ENCODE data around the gene PIP4K2B. TPM values are rescaled to one million over a fixed set of nuclear protein-coding genes. Genes with fewer than 3 reads are reported as not detected.
"Not testable (repeated sequence)": the region's sequence is repeated elsewhere in the genome, so short reads cannot be mapped to it uniquely, and the experiment has no call there.

Gene PIP4K2B
- total RNA-seq, 1 experiment from 2014 or later: 42.3 TPM

DNA sequence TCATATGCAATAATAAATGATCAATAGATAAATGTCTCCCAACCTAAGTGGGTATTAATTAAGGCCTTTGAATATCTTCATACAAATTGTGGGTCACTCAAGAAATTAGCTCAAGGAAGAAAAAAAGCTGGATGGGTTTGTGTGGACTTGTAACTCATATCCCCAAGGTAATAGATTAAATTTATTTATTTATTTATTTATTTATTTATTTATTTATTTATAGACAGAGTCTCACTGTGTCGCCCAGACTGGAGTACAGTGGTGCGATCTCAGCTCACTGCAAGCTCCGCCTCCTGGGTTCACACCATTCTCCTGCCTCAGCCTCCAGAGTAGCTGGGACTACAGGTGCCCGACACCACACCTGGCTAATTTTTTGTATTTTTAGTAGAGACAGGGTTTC is 11.4 kb downstream of the PIP4K2B start:
- POLR2A ChIA-PET: interaction anchor here (0.7 kb wide), 1 partner anchor 57 kb away, joined by 10 read pairs; no protein-coding TSS in a partner anchor
- in situ Hi-C loops (cut with HindIII; ENCODE audit: low pct_unique_long_range_greater_than_20kb, low sequenced_read_pairs); H3K4me1 ChIP-seq (ENCODE audit: control insufficient read depth, insufficient read depth, low read length); ATAC-seq; H3K4me3 ChIP-seq (ENCODE audit: low read depth in 2 of 2, low read length in 2 of 2); DNase-seq (ENCODE audit: low read depth, low spot score); H3K36me3 ChIP-seq (ENCODE audit: control insufficient read depth, insufficient read depth, low read length); intact Hi-C loops (cut with micrococcal nuclease; ENCODE audit: unreplicated experiment); H3K9me3 ChIP-seq (ENCODE audit: control insufficient read depth, insufficient read depth, low read depth, low read length); CTCF ChIA-PET; H3K27me3 ChIP-seq (ENCODE audit: control insufficient read depth, insufficient read depth, low read length); H3K27ac ChIP-seq (ENCODE audit: low read length); BruUV-seq (replicated peaks): not testable (repeated sequence)

DNA sequence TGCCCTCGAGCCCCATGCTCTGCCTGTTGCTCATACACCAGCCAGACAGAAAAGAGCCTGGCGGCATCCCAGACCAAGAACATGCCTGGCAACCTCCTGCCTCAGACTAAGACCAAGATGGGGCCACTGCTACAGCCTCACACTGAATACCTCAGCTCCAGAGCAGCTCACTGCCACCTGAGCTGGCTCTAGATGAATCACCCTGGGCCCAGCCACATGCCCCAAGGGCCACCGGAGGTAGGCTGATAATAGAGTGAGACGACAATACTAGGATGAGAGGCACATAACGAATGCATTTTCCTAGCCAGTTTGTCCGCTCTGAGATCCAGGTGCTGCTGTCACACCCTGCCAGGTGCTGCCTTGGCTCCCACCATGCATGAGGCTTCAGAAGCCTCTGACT is 13.0 kb downstream of the PIP4K2B start:
- in situ Hi-C loops (cut with HindIII; ENCODE audit: low pct_unique_long_range_greater_than_20kb, low sequenced_read_pairs): no loop called here
- no peak for ATAC-seq

More for the DNA sequence above, 13.0 kb downstream of the PIP4K2B start:
- ChIA-PET CTCF (no interaction called here), POLR2A (no interaction called here)
- Histone ChIP-seq H3K27me3 (ENCODE audit: control insufficient read depth, insufficient read depth, low read length) (no peaks in the 10 kb centered on the region), H3K36me3 (ENCODE audit: control insufficient read depth, insufficient read depth, low read length) (peaks cover 3% of the 10 kb centered on the region), H3K4me3 (ENCODE audit: low read depth in 2 of 2, low read length in 2 of 2) (no peak overlapping the region), H3K27ac (ENCODE audit: low read length) (no peak overlapping the region), H3K4me1 (ENCODE audit: control insufficient read depth, insufficient read depth, low read length) (peaks cover 4% of the 10 kb centered on the region; the same call in 1 of the 2 replicates), H3K9me3 (ENCODE audit: control insufficient read depth, insufficient read depth, low read depth, low read length) (no peaks in the 10 kb centered on the region)
- intact Hi-C loops (cut with micrococcal nuclease; ENCODE audit: unreplicated experiment): no loop called here
- TF ChIP-seq, protein P1, sequence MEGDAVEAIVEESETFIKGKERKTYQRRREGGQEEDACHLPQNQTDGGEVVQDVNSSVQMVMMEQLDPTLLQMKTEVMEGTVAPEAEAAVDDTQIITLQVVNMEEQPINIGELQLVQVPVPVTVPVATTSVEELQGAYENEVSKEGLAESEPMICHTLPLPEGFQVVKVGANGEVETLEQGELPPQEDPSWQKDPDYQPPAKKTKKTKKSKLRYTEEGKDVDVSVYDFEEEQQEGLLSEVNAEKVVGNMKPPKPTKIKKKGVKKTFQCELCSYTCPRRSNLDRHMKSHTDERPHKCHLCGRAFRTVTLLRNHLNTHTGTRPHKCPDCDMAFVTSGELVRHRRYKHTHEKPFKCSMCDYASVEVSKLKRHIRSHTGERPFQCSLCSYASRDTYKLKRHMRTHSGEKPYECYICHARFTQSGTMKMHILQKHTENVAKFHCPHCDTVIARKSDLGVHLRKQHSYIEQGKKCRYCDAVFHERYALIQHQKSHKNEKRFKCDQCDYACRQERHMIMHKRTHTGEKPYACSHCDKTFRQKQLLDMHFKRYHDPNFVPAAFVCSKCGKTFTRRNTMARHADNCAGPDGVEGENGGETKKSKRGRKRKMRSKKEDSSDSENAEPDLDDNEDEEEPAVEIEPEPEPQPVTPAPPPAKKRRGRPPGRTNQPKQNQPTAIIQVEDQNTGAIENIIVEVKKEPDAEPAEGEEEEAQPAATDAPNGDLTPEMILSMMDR (IDR thresholded peaks at IDR 0.05): no peak
- no peak for TF ChIP-seq REST (IDR thresholded peaks at IDR 0.05; ENCODE audit: insufficient read depth in 1 of 2, low read depth in 2 of 2, low read length in 1 of 2)
- no peak for TF ChIP-seq POLR2AphosphoS5 (IDR thresholded peaks at IDR 0.05; ENCODE audit: low read depth, low read length)
- no peak for TF ChIP-seq TCF7L2 (IDR thresholded peaks at IDR 0.05; ENCODE audit: low read depth, low read length)
- no peak for TF ChIP-seq SIN3A (IDR thresholded peaks at IDR 0.05; ENCODE audit: borderline replicate concordance, insufficient read depth, low read depth, low read length)
- DNase-seq (ENCODE audit: low read depth, low spot score): no peak
- no TSS peak for BruUV-seq (replicated peaks)

Measured in Panc1 (cell line).